WTC11 (cell line): Measurements from ENCODE around the gene GRAMD1B. TPM values are rescaled to one million over a fixed set of nuclear protein-coding genes. Genes with fewer than 3 reads are reported as not detected.
"Not testable (repeated sequence)": the region's sequence is repeated elsewhere in the genome, so short reads cannot be mapped to it uniquely, and the experiment has no call there.

Source experiments
- ATAC-seq: fragments of 200-7000 bp; cut with Tn5 transposase; 2 replicates; pipeline ENCODE4 v1.10.0; 2021; ENCODE audit warnings: mild to moderate bottlenecking, moderate library complexity
- CTCF ChIA-PET: fragments of 300-600 bp; sonication (Branson Sonifier 250); formaldehyde crosslinking; loops from one replicate; lab custom pipeline; 2021; ENCODE audit warnings: antibody characterized with exemption; lab: Charles Lee
- POLR2A ChIA-PET: fragments of 350-600 bp; sonication (Branson Sonifier 250); formaldehyde crosslinking; loops from one replicate; lab custom pipeline; 2021; ENCODE audit warnings: antibody characterized with exemption; lab: Charles Lee
- DNase-seq: peaks from one replicate; pipeline ENCODE4 v3.0.0; 2021; ENCODE audit warnings: low spot score
- H3K27ac Mint-ChIP-seq: 2 replicates; pipeline ENCODE4 v1.8.0; 2021; ENCODE audit warnings: mixed read lengths
- H3K27me3 Mint-ChIP-seq: 2 replicates; pipeline ENCODE4 v1.8.0; 2021; ENCODE audit warnings: low read depth, mild to moderate bottlenecking, moderate library complexity, mixed read lengths
- H3K36me3 Mint-ChIP-seq: 2 replicates; pipeline ENCODE4 v1.8.0; 2021; ENCODE audit warnings: mixed read lengths
- H3K4me1 Mint-ChIP-seq: 2 replicates; pipeline ENCODE4 v1.8.0; 2022; ENCODE audit warnings: mixed read lengths
- H3K4me3 Mint-ChIP-seq: 2 replicates; pipeline ENCODE4 v1.8.0; 2021; ENCODE audit warnings: mild to moderate bottlenecking, moderate library complexity, mixed read lengths
- H3K9me3 Mint-ChIP-seq: 2 replicates; pipeline ENCODE4 v1.8.0; 2021; ENCODE audit warnings: mixed read lengths
- NFYB ChIP-seq: sonication (generic); formaldehyde crosslinking; conservative IDR thresholded peaks from 2 replicates; pipeline ENCODE4 v1.8.0; 2022; ENCODE audit warnings: low read depth, missing genetic modification reagents
- NR1H2 ChIP-seq: sonication (generic); formaldehyde crosslinking; IDR thresholded peaks from 2 replicates; pipeline ENCODE4 v1.9.0; 2021; ENCODE audit warnings: mild to moderate bottlenecking, moderate library complexity, missing genetic modification reagents
- SP1 ChIP-seq: sonication (generic); formaldehyde crosslinking; conservative IDR thresholded peaks from 2 replicates; pipeline ENCODE4 v1.8.1; 2022; ENCODE audit warnings: missing genetic modification reagents
- ZNF232 ChIP-seq: sonication (generic); formaldehyde crosslinking; IDR thresholded peaks from 2 replicates; pipeline ENCODE4 v1.8.0; 2022; ENCODE audit warnings: mild to moderate bottlenecking, missing genetic modification reagents
- total RNA-seq: library from RNA; stranded (reverse); gene quantifications from 3 replicates; pipeline ENCODE4 v1.2.3, GENCODE V29; 2021
- TF ChIP-seq, protein P1 (sequence below): sonication (generic); formaldehyde crosslinking; IDR thresholded peaks from 2 replicates; pipeline ENCODE4 v1.8.0; 2022; ENCODE audit warnings: missing genetic modification reagents
- TF ChIP-seq, protein P2 (sequence below): fragments of 200-600 bp; IDR thresholded peaks from 2 replicates; pipeline ENCODE4 v1.8.0; 2022; ENCODE audit warnings: antibody characterized with exemption
- TF ChIP-seq, protein P3 (sequence below): fragments of 250-450 bp; sonication (Bioruptor Pico); IDR thresholded peaks from 2 replicates; pipeline ENCODE4 v1.9.0; 2021; ENCODE audit warnings: moderate library complexity, mild to moderate bottlenecking, inconsistent platforms, borderline replicate concordance
- TF ChIP-seq, protein P4 (sequence below): sonication (generic); formaldehyde crosslinking; IDR thresholded peaks from 2 replicates; pipeline ENCODE4 v1.8.1; 2022; ENCODE audit warnings: mild to moderate bottlenecking, moderate library complexity, missing genetic modification reagents
- TF ChIP-seq, protein P5 (sequence below): fragments of 250-450 bp; sonication (Bioruptor Pico); IDR thresholded peaks from 2 replicates; pipeline ENCODE4 v1.9.0; 2021; ENCODE audit warnings: mild to moderate bottlenecking
- TF ChIP-seq, protein P6 (sequence below): sonication (generic); formaldehyde crosslinking; IDR thresholded peaks from 2 replicates; pipeline ENCODE4 v1.8.1; 2023; ENCODE audit warnings: mild to moderate bottlenecking, missing genetic modification reagents, moderate library complexity

The GRAMD1B gene
- total RNA-seq, 1 experiment from 2014 or later = 31.5 TPM

DNA sequence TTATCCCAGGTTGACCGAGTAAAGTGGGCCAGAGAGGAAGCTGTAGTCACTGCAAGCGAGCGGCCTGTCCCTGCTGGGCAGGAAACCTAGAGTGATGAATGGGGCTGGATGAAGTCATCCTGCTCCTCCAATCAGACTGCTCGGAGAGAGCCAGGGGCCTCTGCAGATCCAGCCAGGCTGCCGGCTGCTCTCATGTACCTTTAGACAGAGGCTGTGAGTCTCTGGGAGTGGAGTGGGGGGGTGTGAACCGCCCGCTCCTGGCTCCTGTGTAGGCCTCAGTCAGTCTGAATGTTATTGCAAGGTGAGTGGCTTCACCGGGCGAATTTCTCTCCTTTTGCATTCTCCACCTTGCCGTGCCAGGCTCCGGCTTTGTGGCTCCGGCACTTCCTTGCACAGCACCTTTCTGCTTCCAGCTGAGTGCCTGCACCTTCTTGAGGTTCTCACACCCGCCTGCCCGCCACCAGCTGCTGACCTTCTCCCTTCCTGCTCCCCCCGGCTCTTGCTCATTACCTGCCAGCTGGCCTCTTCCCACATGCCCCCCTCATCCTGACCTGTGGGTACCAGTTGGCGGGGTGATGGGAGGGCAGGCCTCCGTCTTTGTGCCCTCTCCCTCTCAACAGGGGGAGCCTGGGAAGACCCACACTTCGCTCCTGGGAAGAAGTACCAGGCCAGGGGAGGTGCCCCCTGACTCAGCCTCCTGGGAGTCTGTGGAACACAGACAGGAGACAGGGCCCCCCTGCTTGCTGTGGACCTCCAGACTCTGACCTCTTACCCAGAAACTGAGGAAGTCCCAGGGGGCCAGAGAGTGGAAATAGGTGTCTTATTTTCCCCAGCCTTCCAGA lies 79.9 kb downstream of the GRAMD1B start:
- Mint-ChIP-seq H3K4me3 (no peak overlapping the region), H3K36me3 (no peaks in the 10 kb centered on the region), H3K27ac (peak overlapping the region; percentile 66; the same call in 1 of the 2 replicates), H3K9me3 (no peaks in the 10 kb centered on the region), H3K4me1 (peaks cover 49% of the 10 kb centered on the region), H3K27me3 (no peaks in the 10 kb centered on the region)
- TF ChIP-seq, protein P1, sequence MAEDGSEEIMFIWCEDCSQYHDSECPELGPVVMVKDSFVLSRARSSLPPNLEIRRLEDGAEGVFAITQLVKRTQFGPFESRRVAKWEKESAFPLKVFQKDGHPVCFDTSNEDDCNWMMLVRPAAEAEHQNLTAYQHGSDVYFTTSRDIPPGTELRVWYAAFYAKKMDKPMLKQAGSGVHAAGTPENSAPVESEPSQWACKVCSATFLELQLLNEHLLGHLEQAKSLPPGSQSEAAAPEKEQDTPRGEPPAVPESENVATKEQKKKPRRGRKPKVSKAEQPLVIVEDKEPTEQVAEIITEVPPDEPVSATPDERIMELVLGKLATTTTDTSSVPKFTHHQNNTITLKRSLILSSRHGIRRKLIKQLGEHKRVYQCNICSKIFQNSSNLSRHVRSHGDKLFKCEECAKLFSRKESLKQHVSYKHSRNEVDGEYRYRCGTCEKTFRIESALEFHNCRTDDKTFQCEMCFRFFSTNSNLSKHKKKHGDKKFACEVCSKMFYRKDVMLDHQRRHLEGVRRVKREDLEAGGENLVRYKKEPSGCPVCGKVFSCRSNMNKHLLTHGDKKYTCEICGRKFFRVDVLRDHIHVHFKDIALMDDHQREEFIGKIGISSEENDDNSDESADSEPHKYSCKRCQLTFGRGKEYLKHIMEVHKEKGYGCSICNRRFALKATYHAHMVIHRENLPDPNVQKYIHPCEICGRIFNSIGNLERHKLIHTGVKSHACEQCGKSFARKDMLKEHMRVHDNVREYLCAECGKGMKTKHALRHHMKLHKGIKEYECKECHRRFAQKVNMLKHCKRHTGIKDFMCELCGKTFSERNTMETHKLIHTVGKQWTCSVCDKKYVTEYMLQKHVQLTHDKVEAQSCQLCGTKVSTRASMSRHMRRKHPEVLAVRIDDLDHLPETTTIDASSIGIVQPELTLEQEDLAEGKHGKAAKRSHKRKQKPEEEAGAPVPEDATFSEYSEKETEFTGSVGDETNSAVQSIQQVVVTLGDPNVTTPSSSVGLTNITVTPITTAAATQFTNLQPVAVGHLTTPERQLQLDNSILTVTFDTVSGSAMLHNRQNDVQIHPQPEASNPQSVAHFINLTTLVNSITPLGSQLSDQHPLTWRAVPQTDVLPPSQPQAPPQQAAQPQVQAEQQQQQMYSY = no peak
- peak; percentile 54; the same call in 1 of the 2 replicates for TF ChIP-seq NFYB (CRISPR knock-in tag)
- POLR2A ChIA-PET = no interaction called here
- ATAC-seq (peak; percentile 83), DNase-seq (peak; percentile 62)
- CTCF ChIA-PET = interaction anchor here (0.5 to 2.8 kb wide), 16 partner anchors 10 to 430 kb away, joined by 3 to 37 read pairs (median 6); no protein-coding TSS in a partner anchor

DNA sequence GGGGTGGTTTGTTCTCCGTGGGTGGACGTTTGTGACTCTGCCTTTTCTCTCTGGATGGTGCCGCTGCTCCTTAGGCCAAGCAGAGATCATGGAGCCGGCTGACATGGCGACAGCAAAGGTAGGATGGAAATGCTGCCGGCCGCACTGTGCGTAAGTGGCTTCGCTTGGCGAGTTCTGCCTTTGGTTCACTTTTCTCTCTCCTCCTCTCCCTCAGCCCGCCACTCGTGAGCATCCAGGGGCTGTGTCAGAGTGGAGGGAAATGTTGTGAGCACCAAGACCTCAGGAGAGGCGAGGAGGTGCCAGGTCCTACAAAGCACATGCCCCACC lies 80.5 kb downstream of the GRAMD1B start:
- DNase-seq = no peak
- TF ChIP-seq NR1H2 (CRISPR knock-in tag) = no peak
- TF ChIP-seq, protein P2, sequence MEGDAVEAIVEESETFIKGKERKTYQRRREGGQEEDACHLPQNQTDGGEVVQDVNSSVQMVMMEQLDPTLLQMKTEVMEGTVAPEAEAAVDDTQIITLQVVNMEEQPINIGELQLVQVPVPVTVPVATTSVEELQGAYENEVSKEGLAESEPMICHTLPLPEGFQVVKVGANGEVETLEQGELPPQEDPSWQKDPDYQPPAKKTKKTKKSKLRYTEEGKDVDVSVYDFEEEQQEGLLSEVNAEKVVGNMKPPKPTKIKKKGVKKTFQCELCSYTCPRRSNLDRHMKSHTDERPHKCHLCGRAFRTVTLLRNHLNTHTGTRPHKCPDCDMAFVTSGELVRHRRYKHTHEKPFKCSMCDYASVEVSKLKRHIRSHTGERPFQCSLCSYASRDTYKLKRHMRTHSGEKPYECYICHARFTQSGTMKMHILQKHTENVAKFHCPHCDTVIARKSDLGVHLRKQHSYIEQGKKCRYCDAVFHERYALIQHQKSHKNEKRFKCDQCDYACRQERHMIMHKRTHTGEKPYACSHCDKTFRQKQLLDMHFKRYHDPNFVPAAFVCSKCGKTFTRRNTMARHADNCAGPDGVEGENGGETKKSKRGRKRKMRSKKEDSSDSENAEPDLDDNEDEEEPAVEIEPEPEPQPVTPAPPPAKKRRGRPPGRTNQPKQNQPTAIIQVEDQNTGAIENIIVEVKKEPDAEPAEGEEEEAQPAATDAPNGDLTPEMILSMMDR = no peak
- TF ChIP-seq, protein P3, sequence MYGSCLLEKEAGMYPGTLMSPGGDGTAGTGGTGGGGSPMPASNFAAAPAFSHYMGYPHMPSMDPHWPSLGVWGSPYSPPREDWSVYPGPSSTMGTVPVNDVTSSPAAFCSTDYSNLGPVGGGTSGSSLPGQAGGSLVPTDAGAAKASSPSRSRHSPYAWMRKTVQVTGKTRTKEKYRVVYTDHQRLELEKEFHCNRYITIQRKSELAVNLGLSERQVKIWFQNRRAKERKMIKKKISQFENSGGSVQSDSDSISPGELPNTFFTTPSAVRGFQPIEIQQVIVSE (CRISPR knock-in tag) = no peak
- TF ChIP-seq, protein P4, sequence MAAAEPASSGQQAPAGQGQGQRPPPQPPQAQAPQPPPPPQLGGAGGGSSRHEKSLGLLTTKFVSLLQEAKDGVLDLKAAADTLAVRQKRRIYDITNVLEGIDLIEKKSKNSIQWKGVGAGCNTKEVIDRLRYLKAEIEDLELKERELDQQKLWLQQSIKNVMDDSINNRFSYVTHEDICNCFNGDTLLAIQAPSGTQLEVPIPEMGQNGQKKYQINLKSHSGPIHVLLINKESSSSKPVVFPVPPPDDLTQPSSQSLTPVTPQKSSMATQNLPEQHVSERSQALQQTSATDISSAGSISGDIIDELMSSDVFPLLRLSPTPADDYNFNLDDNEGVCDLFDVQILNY = no peak
- TF ChIP-seq, protein P5, sequence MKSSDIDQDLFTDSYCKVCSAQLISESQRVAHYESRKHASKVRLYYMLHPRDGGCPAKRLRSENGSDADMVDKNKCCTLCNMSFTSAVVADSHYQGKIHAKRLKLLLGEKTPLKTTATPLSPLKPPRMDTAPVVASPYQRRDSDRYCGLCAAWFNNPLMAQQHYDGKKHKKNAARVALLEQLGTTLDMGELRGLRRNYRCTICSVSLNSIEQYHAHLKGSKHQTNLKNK (CRISPR knock-in tag) = no peak
- TF ChIP-seq, protein P6, sequence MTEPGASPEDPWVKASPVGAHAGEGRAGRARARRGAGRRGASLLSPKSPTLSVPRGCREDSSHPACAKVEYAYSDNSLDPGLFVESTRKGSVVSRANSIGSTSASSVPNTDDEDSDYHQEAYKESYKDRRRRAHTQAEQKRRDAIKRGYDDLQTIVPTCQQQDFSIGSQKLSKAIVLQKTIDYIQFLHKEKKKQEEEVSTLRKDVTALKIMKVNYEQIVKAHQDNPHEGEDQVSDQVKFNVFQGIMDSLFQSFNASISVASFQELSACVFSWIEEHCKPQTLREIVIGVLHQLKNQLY (CRISPR knock-in tag) = no peak
- H3K9me3 Mint-ChIP-seq = no peaks in the 10 kb centered on the region
- peaks cover 48% of the 10 kb centered on the region for H3K4me1 Mint-ChIP-seq
- POLR2A ChIA-PET = no interaction called here
- H3K4me3 Mint-ChIP-seq = no peak overlapping the region
- no peak overlapping the region for H3K27ac Mint-ChIP-seq
- CTCF ChIA-PET = interaction anchor here (0.5 to 2.8 kb wide), 10 partner anchors 9 to 430 kb away, joined by 3 to 37 read pairs (median 6); no protein-coding TSS in a partner anchor
- H3K36me3 Mint-ChIP-seq = no peaks in the 10 kb centered on the region
- ATAC-seq = no peak
- H3K27me3 Mint-ChIP-seq = no peaks in the 10 kb centered on the region

DNA sequence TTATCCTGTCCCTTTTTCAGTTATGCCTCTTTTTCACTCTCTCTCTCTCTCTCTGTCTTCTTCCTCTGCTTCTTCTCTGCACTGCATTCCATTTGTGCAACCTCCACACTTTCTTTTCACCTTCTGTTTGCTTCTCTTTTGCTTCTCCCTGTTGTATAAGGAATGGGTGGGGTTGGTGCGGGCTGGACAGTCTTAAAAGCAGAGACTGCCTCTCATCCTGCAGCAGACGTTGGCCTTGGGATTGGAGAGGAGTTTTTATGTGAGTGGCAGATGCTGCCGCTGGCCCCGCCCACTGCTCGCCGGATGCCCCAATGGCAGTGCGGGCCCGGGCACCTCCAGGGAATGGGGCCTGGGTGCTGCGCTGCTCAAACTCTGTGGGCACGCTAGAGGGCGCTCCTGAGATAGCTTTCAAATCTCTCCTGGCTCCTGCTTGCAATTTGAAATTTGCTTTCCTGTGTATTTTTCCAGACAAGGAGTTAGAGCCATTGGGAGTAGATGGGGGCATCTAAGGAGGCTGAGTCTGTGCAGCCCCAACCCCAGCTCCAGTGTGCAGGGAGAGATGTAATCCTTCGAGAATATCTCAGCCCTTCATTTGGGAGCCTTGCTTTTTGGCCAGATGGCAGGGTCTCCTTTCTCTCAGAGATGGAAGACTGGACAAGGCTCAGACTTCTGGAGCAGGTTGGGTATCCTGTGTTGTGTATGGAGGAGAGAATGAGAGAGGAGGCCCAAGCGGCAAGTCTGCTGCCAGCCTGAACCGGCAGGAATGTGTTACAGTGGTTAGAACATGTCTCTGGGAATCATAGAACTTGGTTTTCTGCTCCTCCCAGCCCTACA lies 81.2 kb downstream of the GRAMD1B start:
- CTCF ChIA-PET = interaction anchor here (0.6 to 2.9 kb wide), 20 partner anchors 8 to 250 kb away, joined by 3 to 37 read pairs (median 6); no protein-coding TSS in a partner anchor

DNA sequence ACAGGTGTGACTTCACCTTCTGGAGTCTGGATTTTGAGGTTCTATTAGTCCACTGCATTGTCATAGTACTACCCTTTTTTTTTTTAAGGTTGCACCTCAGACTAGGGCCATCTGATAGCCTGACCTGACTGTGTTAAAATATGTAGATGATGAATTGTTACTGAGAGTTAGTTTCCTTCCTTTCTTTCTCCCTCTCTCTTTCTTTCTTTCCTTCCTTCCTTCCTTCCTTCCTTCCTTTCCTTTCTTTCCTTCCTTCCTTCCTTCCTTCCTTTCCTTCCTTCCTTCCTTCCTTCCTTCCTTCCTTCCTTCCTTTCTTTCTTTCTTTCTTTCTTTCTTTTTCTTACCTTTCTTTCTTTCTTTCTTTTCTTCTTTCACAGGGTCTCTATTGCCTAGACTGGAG lies 83.2 kb downstream of the GRAMD1B start:
- H3K4me3 Mint-ChIP-seq, H3K9me3 Mint-ChIP-seq, ATAC-seq, POLR2A ChIA-PET, DNase-seq, H3K36me3 Mint-ChIP-seq, H3K27ac Mint-ChIP-seq, H3K27me3 Mint-ChIP-seq: not testable (repeated sequence)
- CTCF ChIA-PET = interaction anchor here (1.6 to 2.9 kb wide), 3 partner anchors 41 to 67 kb away, joined by 8 to 12 read pairs (median 10); no protein-coding TSS in a partner anchor
- H3K4me1 Mint-ChIP-seq = peaks cover 47% of the 10 kb centered on the region

More for the DNA sequence above, 81.2 kb downstream of the GRAMD1B start:
- Mint-ChIP-seq H3K27ac (peak overlapping the region; percentile 63), H3K9me3 (no peaks in the 10 kb centered on the region), H3K27me3 (no peaks in the 10 kb centered on the region), H3K4me1 (peaks cover 41% of the 10 kb centered on the region), H3K36me3 (no peaks in the 10 kb centered on the region), H3K4me3 (peak overlapping the region; percentile 1; the same call in 1 of the 2 replicates)
- ATAC-seq = peak; percentile 93
- peak; percentile 95 for DNase-seq
- POLR2A ChIA-PET = interaction anchor here (0.6 kb wide), 1 partner anchor 9 kb away, joined by 6 read pairs; no protein-coding TSS in a partner anchor
- TF ChIP-seq, protein P2 = peak; percentile 88
- TF ChIP-seq SP1 (CRISPR knock-in tag) = peak; percentile 46; the same call in 1 of the 2 replicates
- no peak for TF ChIP-seq ZNF232 (CRISPR knock-in tag)
- TF ChIP-seq, protein P3 (CRISPR knock-in tag) = no peak
